Measurements from ENCODE around the gene TAF12.
"Not testable (repeated sequence)": the region's sequence is repeated elsewhere in the genome, so short reads cannot be mapped to it uniquely, and the experiment has no call there.

Gene TAF12

DNA sequence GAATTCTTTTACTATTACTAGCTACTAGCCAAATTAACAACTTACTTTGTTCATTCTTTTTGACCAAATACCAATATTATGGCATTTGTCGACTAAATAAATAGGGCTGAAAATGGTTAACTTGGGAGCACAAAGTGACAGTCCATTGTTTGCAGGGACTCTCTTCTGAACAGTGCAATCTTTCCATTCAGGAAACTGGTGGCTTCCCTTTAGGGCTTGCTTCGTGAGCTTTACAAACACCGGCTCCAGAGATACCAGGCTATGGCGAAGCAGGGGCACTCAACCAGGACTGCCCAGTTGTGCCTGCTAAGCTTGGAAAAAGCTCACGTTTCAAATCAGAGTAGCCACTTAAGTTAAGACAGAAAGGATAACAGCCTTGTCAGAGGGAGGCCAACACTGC lies 38.5 kb downstream of the TAF12 start:
- peaks cover 31 to 49% of the 10 kb centered on the region in 2 donors for H3K36me3 ChIP-seq (ENCODE audit: control insufficient read depth in 2 of 2, insufficient read depth in 2 of 2, low read length in 2 of 2)
- no peaks in the 10 kb centered on the region for H3K27me3 ChIP-seq (ENCODE audit: control insufficient read depth in 2 of 2, insufficient read depth in 2 of 2, low read length in 2 of 2)

GRCh38 chr1:28602536-28603439 lies 40.1 kb downstream of the TAF12 start:
- Histone ChIP-seq H3K9ac (ENCODE audit: low read depth in 1 of 2, low read length in 2 of 2) (no peak overlapping the region), H3K9me3 (ENCODE audit: control insufficient read depth in 2 of 2, low read length in 2 of 2) (no peaks in the 10 kb centered on the region), H3K27me3 (ENCODE audit: control insufficient read depth in 2 of 2, insufficient read depth in 2 of 2, low read length in 2 of 2) (no peaks in the 10 kb centered on the region), H3K4me3 (ENCODE audit: low read length in 2 of 2) (no peak overlapping the region), H3K4me1 (ENCODE audit: control insufficient read depth in 2 of 2, insufficient read depth in 2 of 2, low read length in 2 of 2) (no peaks in the 10 kb centered on the region), H3K27ac (ENCODE audit: low read depth in 2 of 2, low read length in 2 of 2) (no peak overlapping the region), H3K36me3 (ENCODE audit: control insufficient read depth in 2 of 2, insufficient read depth in 2 of 2, low read length in 2 of 2) (peaks cover 31 to 45% of the 10 kb centered on the region in 2 donors)

More for the DNA sequence above, 38.5 kb downstream of the TAF12 start:
- H3K9me3 ChIP-seq (ENCODE audit: control insufficient read depth in 2 of 2, low read length in 2 of 2), result no peaks in the 10 kb centered on the region
- H3K27ac ChIP-seq (ENCODE audit: low read depth in 2 of 2, low read length in 2 of 2), result no peak overlapping the region
- no peak overlapping the region for H3K4me3 ChIP-seq (ENCODE audit: low read length in 2 of 2)
- no peak overlapping the region for H3K9ac ChIP-seq (ENCODE audit: low read depth in 1 of 2, low read length in 2 of 2)
- H3K4me1 ChIP-seq (ENCODE audit: control insufficient read depth in 2 of 2, insufficient read depth in 2 of 2, low read length in 2 of 2), result no peaks in the 10 kb centered on the region

GRCh38 chr1:28601696-28602095 lies 41.2 kb downstream of the TAF12 start:
- H3K9me3 ChIP-seq (ENCODE audit: control insufficient read depth in 2 of 2, low read length in 2 of 2), result no peaks in the 10 kb centered on the region
- no peak overlapping the region for H3K9ac ChIP-seq (ENCODE audit: low read depth in 1 of 2, low read length in 2 of 2)
- H3K4me3 ChIP-seq (ENCODE audit: low read length in 2 of 2), result no peak overlapping the region
- H3K27ac ChIP-seq (ENCODE audit: low read depth in 2 of 2, low read length in 2 of 2), result no peak overlapping the region
- peaks cover 27 to 37% of the 10 kb centered on the region in 2 donors for H3K36me3 ChIP-seq (ENCODE audit: control insufficient read depth in 2 of 2, insufficient read depth in 2 of 2, low read length in 2 of 2)
- no peaks in the 10 kb centered on the region for H3K4me1 ChIP-seq (ENCODE audit: control insufficient read depth in 2 of 2, insufficient read depth in 2 of 2, low read length in 2 of 2)
- H3K27me3 ChIP-seq (ENCODE audit: control insufficient read depth in 2 of 2, insufficient read depth in 2 of 2, low read length in 2 of 2), result no peaks in the 10 kb centered on the region

GRCh38 chr1:28596276-28596675 lies 46.6 kb downstream of the TAF12 start:
- H3K27ac ChIP-seq (ENCODE audit: low read depth in 2 of 2, low read length in 2 of 2); H3K36me3 ChIP-seq (ENCODE audit: control insufficient read depth in 2 of 2, insufficient read depth in 2 of 2, low read length in 2 of 2); H3K9ac ChIP-seq (ENCODE audit: low read depth in 1 of 2, low read length in 2 of 2); H3K9me3 ChIP-seq (ENCODE audit: control insufficient read depth in 2 of 2, low read length in 2 of 2); H3K4me3 ChIP-seq (ENCODE audit: low read length in 2 of 2); H3K27me3 ChIP-seq (ENCODE audit: control insufficient read depth in 2 of 2, insufficient read depth in 2 of 2, low read length in 2 of 2); H3K4me1 ChIP-seq (ENCODE audit: control insufficient read depth in 2 of 2, insufficient read depth in 2 of 2, low read length in 2 of 2): not testable (repeated sequence)

DNA sequence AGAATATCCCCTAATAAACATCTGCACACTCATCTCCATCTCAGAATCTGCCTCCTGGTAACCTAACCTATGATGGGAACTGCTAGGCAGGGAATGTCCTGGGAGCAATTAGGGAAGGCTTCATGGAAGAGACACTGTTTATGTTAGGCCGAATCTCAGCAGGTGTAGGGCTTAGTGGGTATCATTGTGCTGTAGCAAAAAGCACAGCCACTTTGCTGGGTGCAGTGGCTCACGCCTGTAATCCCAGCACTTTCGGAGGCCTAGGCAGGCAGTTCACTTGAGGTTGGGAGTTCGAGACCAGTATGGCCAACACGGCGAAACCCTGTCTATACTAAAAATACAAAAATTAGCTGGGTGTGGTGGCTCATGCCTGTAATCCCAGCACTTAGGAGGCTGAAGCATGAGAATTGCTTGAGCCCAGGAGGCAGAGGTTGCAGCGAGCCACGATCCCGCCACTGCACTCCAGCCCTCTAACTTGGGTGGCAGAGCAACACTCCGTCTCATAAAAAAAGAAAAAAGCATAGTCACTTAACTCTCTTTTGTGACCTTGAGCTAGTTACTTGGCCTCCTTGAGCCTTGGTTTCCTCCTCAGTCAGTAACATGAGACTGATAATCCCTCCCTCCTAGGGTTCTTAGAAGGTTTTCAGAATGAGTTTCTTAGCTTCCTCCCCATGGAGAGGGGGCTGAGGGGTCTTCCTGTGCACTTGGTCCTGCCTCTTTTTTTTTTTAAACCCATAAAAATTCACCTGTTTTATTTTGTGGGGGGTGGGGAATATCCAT lies 47.3 kb downstream of the TAF12 start:
- Histone ChIP-seq H3K4me3 (ENCODE audit: low read length in 2 of 2) (no peak overlapping the region), H3K36me3 (ENCODE audit: control insufficient read depth in 2 of 2, insufficient read depth in 2 of 2, low read length in 2 of 2) (peaks cover 0 to 1% of the 10 kb centered on the region in 2 donors), H3K9me3 (ENCODE audit: control insufficient read depth in 2 of 2, low read length in 2 of 2) (no peaks in the 10 kb centered on the region), H3K9ac (ENCODE audit: low read depth in 1 of 2, low read length in 2 of 2) (no peak overlapping the region), H3K4me1 (ENCODE audit: control insufficient read depth in 2 of 2, insufficient read depth in 2 of 2, low read length in 2 of 2) (peaks cover 0 to 3% of the 10 kb centered on the region in 2 donors), H3K27ac (ENCODE audit: low read depth in 2 of 2, low read length in 2 of 2) (no peak overlapping the region), H3K27me3 (ENCODE audit: control insufficient read depth in 2 of 2, insufficient read depth in 2 of 2, low read length in 2 of 2) (peaks cover 0 to 2% of the 10 kb centered on the region in 2 donors)

DNA sequence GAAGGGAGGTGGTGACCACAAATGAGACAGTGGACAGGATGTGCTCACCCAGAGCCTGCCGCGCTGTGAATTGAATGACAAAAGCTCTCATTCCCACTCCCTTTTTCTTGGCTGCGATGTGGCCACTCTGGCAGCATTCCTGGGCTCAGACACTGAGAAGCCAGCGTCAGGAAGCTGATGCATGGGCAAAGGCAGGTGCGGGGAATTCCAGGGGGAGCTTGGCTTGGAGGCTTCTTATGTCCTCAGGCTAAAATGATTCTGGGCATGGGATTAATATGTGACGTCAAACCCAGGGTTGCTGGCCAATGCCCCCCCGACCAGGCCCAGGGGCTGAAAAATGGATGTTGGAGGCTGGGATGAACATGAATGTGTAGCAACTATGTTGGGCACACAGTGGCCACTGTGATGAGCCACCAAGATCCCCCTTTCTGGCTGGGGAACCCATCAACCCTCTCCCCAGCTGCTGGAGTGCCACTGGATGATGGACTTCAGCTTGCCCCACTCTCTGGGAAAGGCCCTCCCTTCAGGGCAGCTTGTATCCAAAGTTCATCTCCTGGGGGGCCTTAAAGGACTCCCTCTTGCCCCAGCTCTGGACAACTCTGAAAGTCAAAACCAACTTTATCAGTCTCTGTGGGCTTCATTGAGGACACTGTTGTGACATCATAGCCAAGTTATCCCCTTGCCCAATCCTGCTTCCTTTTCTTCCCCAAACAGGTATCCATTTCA lies 48.0 kb downstream of the TAF12 start:
- H3K4me1 ChIP-seq (ENCODE audit: control insufficient read depth in 2 of 2, insufficient read depth in 2 of 2, low read length in 2 of 2); H3K4me3 ChIP-seq (ENCODE audit: low read length in 2 of 2); H3K9ac ChIP-seq (ENCODE audit: low read depth in 1 of 2, low read length in 2 of 2); H3K27ac ChIP-seq (ENCODE audit: low read depth in 2 of 2, low read length in 2 of 2); H3K9me3 ChIP-seq (ENCODE audit: control insufficient read depth in 2 of 2, low read length in 2 of 2); H3K27me3 ChIP-seq (ENCODE audit: control insufficient read depth in 2 of 2, insufficient read depth in 2 of 2, low read length in 2 of 2); H3K36me3 ChIP-seq (ENCODE audit: control insufficient read depth in 2 of 2, insufficient read depth in 2 of 2, low read length in 2 of 2): not testable (repeated sequence)

DNA sequence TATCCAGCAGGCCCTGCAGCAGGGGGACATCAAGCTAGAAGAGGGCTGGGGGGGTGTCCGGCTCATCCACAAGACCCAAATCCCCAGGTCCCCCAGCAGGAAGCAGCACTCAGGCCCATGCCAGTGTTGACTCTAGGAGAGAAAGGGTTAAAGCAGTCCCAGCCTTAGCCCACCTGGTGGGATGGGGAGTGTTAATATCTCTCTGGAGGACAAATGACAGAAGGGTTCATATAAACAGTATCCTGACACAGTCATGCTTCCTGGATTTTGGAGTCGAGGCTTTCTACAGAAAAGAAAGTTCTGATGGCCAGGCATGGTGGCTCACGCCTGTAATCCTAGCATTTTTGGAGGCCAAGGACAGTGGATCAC lies 48.9 kb downstream of the TAF12 start:
- H3K9me3 ChIP-seq (ENCODE audit: control insufficient read depth in 2 of 2, low read length in 2 of 2); H3K27me3 ChIP-seq (ENCODE audit: control insufficient read depth in 2 of 2, insufficient read depth in 2 of 2, low read length in 2 of 2); H3K4me1 ChIP-seq (ENCODE audit: control insufficient read depth in 2 of 2, insufficient read depth in 2 of 2, low read length in 2 of 2); H3K9ac ChIP-seq (ENCODE audit: low read depth in 1 of 2, low read length in 2 of 2); H3K4me3 ChIP-seq (ENCODE audit: low read length in 2 of 2); H3K27ac ChIP-seq (ENCODE audit: low read depth in 2 of 2, low read length in 2 of 2); H3K36me3 ChIP-seq (ENCODE audit: control insufficient read depth in 2 of 2, insufficient read depth in 2 of 2, low read length in 2 of 2): not testable (repeated sequence)

DNA sequence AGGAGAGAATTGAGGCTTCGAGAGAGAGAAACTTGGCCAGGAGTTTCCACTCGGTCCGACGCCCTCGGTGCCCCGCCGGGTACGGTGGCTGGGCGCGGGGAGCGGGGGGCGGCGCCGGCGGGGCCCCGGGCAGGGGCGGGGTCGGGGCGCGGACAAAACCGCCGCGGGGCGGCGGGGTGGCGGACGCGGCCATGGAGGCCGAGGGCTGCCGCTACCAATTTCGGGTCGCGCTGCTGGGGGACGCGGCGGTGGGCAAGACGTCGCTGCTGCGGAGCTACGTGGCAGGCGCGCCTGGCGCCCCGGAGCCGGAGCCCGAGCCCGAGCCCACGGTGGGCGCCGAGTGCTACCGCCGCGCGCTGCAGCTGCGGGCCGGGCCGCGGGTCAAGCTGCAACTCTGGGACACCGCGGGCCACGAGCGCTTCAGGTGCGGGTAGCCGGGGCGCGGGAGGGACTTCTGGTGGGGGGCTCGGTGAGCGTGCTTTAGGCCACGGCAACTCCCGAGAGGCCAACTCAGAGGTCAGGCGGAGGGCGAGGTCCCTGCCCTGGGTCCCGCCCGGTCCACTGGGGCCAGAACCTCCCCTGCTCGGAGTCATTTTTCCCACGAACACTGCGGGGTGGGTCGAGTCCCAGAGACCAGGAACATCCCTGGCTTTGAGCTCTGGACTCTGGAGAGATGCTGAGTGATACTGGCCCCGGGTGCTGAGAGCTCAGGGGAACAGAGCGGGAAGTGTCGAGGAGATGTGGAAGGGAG lies 50.4 kb downstream of the TAF12 start:
- no peaks in the 10 kb centered on the region for H3K9me3 ChIP-seq (ENCODE audit: control insufficient read depth in 2 of 2, low read length in 2 of 2)
- H3K36me3 ChIP-seq (ENCODE audit: control insufficient read depth in 2 of 2, insufficient read depth in 2 of 2, low read length in 2 of 2), result no peaks in the 10 kb centered on the region
- peaks cover 3 to 6% of the 10 kb centered on the region in 2 donors for H3K4me1 ChIP-seq (ENCODE audit: control insufficient read depth in 2 of 2, insufficient read depth in 2 of 2, low read length in 2 of 2)
- H3K27me3 ChIP-seq (ENCODE audit: control insufficient read depth in 2 of 2, insufficient read depth in 2 of 2, low read length in 2 of 2), result peaks cover 0 to 2% of the 10 kb centered on the region in 2 donors
- H3K9ac ChIP-seq (ENCODE audit: low read depth in 1 of 2, low read length in 2 of 2), result peak overlapping the region; percentile 17 to 50
- H3K27ac ChIP-seq (ENCODE audit: low read depth in 2 of 2, low read length in 2 of 2), result peak overlapping the region in 1 of 2 donors; percentile 32
- peak overlapping the region; percentile 62 to 63 for H3K4me3 ChIP-seq (ENCODE audit: low read length in 2 of 2)

GRCh38 chr1:28591708-28592320 lies 51.1 kb downstream of the TAF12 start, which contains the start of gene RAB42:
Gene RAB42 (plus strand): TSS chr1:28592265. CDS start chr1:28592512, 247 bp downstream.
- Histone ChIP-seq H3K4me3 (ENCODE audit: low read length in 2 of 2) (peak within 1 kb of the TSS; percentile 62 to 63), H3K9ac (ENCODE audit: low read depth in 1 of 2, low read length in 2 of 2) (peak within 1 kb of the TSS; percentile 17 to 50), H3K36me3 (ENCODE audit: control insufficient read depth in 2 of 2, insufficient read depth in 2 of 2, low read length in 2 of 2) (no peaks in the 10 kb centered on the region), H3K9me3 (ENCODE audit: control insufficient read depth in 2 of 2, low read length in 2 of 2) (no peaks in the 10 kb centered on the region), H3K27ac (ENCODE audit: low read depth in 2 of 2, low read length in 2 of 2) (peak within 1 kb of the TSS; percentile 11 to 48), H3K4me1 (ENCODE audit: control insufficient read depth in 2 of 2, insufficient read depth in 2 of 2, low read length in 2 of 2) (peaks cover 3 to 6% of the 10 kb centered on the region in 2 donors), H3K27me3 (ENCODE audit: control insufficient read depth in 2 of 2, insufficient read depth in 2 of 2, low read length in 2 of 2) (peaks cover 0 to 2% of the 10 kb centered on the region in 2 donors)
